HG03565 (cell line): ENCODE results near the gene ZNF787.

Experiments used
- ATAC-seq: cut with Tn5 transposase; IDR thresholded peaks from one replicate; pipeline ENCODE4 v1.9.1; 2021; ENCODE audit warnings: mild to moderate bottlenecking, moderate library complexity; ENCODE audit not compliant: unreplicated experiment

Gene ZNF787

DNA sequence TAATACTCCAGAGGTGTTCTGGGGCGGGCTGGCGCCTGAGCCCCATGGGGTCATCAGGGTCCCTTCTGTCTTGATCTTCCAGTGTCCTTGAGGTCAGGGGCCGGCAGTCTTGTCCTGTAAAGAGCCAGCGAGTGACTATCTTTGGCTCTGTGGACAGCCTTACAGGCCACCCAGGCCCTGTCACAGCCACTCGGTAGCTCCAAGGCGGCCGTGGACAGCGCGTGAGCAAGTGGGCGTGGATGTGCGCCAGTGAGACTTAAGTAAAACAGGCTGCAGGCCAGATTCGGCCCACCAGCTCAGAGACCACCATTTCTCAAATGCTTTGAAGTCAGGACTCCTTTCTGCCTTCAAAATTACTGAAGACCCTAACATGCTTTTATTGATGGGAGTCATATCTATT lies 23.7 kb upstream of the ZNF787 start:
- ATAC-seq: no peak

DNA sequence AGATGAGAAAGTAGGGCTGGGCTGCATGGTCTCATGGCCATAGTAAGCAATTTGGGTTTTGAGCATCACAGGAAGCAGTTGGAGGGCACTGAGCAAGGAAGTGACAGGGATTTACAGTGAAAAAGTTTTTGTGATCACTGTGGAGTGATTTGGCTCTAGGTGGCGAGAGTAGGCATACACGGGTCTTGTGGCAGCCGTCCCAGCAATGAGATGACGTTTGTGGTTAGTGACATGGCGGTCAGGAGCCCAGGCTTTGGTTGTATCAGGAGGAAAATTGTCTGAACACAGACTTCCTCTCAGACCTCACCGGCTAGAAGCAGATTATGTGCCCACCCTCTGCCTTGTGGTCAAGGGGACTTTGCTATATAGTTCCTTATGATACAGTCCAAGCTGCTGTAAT lies 23.3 kb upstream of the ZNF787 start:
- no peak for ATAC-seq

DNA sequence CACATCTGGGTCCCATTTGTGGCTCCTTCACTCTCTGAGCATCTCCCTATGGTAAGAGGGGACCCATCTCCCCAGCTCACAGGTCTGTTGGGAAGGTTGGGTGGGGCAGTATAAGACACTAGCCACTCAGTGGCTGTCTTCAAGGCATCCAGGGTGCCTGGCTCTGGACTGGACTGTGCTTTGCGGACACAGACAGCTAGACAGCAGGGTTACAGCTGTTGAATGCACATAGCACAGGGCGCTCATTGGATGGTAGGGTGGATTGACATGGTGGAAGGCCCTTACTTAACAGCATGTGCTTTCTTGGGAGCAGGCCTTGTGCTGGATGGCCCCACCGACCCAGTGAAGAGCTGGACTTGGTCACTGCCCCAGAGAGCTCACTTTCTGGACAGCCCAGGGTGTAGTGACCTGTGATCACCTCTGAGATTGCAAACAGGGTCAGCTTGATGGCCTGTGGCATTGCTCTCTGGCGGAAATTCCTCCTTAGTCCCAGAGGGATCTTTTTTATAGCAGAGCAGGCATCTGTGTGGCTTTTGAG lies 21.9 kb upstream of the ZNF787 start:
- ATAC-seq: no peak

DNA sequence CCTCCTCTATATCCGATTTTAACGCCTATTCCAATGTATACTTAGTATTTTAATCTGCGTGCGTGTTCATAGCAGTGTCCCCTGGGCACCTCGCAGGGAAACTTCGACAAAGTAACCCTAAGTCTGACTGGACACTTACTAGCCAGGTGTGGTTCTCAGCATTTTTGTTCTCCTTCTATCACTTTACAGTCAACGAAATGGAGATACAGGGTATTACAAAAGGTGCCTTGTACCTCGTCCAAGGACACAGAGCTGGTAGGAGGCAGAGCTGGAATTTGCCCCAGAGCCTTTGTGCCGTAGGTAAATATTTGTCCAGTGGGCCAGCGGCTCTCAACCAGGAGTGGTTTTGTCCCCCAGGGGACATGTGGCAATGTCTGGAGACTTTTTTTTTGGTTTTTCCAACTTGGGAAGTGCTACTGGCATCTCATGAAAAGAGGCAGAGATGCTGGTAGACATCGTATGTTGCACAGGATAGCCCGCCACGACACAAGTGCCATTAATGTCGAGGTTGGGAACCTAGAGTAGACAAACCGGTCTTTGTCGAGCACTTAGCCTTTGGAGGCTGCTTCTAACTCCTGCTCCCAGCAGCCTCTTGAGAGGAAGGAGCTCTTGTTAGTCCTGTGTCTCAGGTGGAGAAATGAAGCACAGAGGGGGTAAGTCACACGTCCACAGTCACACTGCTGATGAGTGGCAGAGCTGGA lies 21.1 kb upstream of the ZNF787 start:
- no peak for ATAC-seq

DNA sequence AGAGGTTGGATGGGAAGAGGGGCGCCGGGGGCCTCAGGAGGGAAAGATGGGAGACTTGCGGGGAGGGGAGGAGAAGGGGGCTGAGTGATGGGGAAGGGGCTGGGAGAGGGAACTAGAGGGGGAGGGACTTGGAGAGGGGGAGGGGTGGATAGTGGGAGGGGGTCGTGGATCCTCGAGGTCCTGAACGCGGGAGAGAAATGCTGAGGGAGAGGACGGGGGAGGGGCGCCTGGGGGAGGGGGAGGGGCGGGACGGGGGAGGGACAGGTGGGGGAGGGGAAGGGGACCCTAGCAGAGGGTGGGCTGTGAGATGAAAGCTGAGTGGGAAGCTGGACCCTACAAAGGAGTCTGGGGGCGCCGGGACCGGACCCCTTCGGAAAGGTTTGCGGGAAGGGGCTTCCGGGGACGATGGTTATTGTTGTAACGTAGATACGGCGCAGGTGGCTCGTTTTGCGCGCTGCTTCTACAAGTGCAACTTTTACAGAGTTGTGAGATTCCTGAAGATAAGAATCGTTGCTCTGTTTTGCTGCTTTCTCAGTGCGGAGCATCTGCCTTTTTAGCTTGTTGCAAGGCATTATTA lies 20.4 kb upstream of the ZNF787 start:
- no peak for ATAC-seq

DNA sequence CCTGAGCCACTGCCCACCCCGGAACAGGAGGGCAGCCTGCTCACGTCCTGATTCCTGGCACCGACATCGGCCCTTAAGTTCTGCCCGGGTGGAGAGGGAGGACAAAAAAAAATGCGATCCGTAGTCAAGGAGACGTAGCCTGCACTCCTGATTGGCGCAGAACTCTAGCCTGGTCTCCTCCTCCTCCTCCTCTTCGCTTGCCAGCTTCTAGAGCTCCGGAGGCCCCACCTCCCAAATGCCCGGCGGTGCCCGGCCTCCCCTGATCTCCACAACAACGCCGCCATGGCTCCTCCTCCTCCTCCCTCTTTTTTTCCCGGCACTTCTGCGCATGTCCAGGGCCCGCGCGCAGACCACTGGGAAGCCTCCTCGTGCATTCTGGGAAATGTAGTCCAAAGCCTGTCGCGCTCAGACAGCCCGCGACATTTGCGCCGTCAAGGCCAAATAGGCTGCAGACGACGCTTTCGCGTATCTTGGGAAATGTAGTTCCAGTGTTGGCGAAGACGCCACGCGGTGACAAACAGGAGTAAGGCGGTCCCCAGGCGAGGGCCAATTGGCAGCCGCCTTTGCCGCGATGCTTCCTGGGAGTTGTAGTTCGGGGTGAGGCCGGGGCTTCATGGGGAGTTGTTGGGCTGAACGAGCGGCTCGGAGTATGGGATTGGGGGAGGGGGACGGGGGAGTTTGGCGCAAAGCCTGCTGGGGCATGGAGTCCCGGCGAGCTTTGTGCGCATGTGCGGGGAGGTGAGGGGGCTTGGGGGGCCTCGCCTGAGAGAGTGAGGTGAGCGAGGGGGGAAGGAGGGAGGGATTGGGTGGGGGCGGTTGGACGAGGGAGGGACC lies 19.7 kb upstream of the ZNF787 start, which contains the start of gene ZNF444:
Gene ZNF444 (plus strand): TSS at position 705 of the 834 bp plus-strand sequence. CDS start 5,625 bp downstream, outside the sequence.
- ATAC-seq: peak; percentile 91

DNA sequence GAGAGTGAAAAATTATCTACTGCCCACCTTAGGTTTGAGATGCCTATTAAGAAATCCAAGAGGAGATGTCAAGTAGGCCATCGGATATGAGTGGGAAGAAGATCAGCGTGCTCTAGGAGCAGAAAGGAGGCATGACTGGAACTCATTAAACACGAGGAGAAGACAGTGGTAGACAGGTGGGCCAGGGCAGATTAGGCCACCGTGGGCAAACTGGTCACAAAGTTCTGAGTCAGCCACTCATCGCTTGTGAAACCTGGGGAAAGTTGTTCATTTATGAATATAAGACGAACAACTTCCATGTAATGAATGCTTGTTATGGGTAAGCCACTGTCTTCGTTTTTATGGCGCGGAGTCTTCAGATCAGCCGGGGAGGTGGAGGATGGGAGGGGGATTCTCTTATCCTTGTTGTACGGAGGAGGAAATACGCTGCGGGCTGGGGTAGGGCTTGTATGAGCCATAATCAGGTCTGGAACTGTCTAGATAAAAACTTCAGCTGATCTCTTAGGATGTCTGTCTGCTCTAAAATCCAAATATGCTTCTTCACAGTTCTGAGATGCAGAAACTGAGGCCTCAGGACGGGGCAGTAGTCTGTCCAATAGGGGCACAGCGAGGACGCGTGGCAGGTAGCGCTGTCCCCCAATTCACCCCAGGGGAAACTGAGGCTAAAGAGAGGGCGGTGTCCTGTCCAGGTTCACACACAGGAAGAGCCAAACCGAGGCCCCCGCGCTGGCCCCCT lies 18.9 kb upstream of the ZNF787 start:
- no peak for ATAC-seq

DNA sequence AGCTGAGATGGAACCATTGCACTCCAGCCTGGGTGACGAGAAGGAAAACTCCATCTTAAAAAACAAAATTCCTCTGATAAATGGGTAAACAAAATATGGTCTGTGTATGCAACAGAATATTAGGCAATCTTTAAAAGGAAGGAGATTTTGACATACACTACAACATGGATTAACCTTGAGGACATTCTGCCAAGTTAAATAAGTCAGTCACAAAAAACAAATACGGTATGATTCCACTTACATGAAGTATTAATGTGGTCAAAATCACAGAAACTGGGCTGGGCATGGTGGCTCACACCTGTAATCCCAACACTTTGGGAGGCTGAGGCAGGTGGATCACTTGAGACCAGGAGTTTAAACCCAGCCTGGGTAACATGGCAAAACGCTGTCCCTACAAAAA lies 17.0 kb upstream of the ZNF787 start:
- ATAC-seq: no peak

DNA sequence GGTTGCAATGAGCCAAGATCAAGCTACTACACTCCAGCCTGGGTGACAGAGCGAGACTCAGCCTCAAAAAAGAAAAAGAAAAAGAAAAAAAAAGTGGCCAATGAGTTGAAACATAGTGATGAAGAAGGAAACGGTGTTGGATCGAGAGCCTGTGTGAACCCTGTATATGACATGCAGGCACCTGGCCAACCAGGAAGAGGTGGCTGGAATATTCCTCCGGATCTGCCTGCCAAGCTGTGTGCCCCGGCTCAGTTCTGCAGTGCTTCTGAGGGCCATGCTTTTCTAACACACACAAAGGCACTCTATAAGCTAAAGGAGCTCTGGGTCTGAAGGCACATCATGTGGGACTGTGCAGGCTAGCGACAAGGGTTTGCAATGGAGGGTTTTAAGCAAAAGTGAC lies 16.3 kb upstream of the ZNF787 start:
- no peak for ATAC-seq

DNA sequence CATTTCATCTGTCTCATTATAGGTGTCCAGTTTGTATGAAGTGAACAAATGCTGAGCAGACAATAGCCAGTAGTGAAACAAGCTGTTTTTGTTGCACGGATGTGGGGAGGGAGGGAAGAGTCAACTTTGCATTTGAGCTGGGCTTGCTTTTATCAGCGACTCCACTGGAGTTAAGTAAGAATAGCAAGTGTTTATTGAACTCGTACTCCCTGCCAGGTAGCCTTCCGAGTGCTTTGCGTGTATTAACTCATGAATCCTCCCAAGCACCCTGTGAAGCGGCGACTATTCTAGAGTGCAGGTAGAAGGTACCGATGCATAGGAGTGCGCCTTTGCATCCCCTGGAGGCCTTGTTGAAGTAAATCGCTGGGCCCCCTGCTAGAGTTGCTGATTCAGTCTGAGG lies 15.3 kb upstream of the ZNF787 start:
- ATAC-seq: no peak

DNA sequence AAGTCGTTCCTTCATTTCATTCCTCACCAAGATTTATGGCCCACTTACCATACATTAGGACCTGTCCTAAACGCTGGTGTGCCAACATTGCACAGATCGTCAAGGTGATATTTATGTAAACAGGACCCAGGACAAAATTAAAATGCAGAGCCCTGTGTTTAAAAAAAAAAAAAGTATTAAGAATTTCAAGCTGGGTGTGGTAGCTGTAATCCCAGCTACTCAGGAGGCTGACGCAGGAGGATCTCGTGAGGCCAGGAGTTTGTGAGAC lies 13.5 kb upstream of the ZNF787 start:
- ATAC-seq: no peak

DNA sequence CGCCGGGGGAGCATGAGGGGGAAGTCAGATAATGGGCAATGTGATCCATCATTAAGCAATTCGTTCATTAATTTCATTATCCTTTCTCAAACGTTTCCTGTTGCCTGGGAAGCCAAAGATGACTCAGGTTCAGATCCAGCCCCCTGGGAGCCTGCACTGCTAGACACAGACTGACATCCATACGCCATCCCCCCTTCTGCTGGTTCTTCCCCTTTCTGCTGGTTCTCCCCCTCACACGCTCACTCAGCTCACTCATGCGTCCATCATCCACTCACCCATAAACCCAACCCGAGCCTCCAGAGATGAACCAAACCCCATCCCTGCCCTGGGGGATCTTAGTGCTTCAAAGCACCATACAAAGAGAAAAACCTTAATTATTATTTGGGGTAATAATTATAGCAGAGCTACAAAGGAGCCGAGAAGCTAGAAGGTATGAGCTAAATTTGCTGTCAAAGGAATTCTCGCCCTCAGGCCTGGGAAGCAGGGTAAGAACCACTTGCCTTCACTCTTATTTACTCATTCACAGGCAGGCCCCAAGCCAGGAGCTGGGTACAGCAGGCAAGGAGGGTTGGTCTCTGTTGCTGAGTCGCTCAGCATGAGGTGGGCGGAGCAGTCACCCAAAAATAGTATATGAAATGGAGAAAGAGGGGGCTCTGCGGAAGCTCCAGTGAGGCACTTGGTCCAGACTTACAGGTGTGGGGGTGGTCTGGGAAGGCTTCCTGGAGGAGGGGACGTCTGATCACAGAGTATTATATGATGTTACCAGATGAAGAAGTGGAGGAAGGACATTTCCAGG lies 13.0 kb upstream of the ZNF787 start:
- peak; percentile 49 for ATAC-seq

DNA sequence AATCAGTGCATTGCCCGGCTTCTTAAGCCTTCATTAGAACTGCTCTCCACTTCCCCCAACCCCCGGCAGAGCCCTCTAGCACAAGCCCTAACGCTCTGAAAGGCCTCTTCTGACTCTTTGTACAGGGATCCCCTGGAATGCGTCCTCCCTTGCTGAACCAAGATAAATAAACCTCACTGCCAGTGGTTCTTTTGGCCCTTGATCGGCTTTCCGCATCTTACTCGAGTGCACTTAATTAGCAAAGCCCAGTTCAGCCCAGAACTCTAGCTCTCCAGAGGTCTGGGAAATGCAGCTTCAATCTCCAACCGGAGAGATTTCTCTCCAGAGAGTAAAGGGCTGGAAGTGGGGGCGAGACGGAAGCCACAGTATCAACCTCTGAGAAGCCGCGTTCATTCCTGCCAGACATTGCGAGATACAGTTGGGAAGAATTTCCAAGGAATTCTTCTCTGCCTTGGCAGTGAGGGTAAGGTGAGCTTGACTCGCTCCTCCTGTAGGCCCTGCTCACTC lies 11.3 kb upstream of the ZNF787 start:
- ATAC-seq: no peak

DNA sequence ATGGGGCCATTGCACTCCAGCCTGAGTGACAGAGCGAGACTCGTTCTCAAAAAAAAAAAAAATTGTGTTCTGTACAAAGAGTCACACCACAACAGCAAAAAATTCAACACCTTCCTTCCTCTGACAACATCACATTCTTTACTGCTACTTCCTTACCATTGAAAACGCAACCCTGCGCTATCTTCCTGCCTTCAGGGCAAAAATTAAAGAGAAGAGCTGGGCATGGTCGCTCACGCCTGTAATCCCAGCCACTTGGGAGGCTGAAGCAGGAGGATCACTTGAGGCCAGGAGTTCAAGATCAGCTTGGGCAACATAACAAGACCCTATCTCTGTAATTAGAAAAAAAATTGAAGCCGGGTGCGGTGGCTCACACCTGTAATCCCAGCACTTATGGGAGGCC lies 10.6 kb upstream of the ZNF787 start:
- ATAC-seq: no peak

DNA sequence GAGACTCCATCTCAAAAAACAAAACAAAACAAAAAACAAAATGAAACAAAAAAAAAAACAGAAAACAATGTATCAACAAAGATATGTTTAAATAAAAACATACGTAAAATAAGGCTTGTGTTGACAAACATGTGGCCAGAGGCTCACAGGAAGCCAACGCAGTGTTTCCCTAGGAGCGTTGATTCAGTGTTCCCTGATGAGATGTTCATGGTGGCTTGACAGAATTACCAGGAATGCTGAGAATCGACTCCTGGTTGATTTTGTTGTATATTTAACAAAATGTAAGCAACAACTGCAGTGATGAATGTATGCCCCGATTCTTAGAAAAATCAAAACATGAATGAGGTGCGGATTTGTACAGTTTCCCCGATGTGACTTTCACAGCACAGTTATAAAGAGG lies 8.9 kb upstream of the ZNF787 start:
- no peak for ATAC-seq

DNA sequence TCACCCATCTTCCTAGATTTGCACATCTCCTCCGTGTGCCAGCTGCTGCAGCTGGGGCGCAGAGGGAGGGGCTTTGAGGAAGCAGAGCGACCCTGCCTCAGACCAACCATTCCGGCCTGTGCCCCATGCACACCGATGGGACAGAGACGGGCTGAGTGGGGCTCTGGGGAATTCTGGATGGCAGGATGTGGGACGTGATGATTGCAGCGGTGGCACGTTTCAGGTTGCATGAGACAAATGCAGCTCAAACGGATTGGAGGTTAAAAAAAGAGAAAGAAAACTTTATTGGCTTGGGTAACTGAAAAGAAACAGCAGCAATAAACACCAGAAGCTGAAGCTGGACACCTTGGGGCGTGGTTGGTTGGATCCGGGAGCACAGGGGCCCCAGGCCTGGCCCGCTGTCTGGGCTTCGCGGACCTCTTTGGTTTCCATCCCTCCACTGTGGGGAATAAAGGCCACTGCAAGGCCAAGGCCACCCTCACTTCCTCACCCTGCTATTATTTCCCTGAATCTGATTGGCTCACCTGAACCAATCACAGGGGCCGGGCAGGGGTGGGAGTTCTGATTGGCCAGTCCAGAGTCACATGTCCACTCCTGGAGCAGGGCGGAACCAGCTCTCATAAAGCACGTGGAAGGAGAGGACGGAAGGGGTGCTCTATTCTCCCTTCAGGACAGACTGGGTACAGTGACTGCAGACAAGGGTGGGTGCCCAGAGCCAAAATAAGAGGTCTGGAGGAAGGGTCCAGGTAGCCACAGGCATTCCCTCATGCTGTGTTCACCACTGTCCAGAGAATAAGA lies 6.1 kb upstream of the ZNF787 start:
- ATAC-seq: no peak

DNA sequence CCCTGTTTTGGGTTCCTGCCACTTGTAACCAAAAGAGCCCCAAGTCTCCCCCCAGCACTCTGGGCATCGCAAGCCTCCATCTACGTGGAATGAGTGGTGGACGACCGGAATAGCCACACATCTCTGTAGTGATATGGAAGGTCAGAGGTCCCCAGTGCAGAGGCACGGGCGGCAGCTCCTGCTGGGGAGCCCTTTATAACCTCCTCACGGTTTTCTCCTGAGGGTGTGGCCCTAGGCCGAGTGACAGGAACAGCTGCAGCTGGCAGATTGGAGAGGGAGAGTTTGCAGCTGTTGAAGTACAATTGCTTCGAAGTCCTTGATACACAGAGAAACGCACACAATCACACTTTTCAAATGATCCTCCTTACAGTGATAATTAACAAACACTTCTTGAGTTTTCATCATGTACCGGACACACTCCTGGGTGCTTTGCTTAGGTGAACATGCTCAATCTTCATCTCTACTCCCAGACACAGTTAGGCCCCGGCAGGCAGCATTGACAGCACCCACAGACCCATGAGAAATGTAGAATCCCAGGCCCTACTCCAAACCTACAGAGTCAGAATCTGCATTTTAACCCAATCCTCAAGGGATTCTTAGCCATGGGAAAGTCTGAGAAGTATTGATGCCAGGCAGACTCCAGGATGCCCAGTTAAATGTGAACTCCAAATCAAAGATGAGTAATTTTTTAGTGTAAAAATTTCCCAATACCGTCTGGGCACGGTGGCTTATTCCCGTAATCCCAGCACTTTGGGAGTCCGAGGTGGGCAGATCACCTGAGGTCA lies 4.9 kb upstream of the ZNF787 start:
- no peak for ATAC-seq

DNA sequence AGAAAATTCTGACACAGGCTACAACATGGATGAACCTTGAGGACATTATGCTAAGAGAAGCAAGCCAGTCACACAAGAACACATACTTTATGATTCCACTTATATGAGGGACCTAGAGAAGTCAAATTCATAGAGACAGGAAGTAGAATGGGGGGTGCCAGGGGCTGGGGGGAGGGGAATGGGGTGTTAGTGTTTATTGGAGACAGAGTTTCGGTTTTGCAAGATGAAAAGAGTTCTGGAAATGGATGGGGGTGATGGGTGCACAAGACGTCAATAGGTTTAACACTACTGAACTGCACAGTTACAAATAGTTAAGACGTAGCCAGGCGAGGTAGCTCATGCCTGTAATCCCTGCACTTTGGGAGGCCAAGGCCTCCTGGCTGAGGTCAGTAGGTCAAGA lies 3.5 kb upstream of the ZNF787 start:
- no peak for ATAC-seq
